SK-N-SH (cell line): ENCODE results near the gene JAML. TPM values are rescaled to one million over a fixed set of nuclear protein-coding genes. Genes with fewer than 3 reads are reported as not detected.

ENCODE experiments used
- CTCF ChIA-PET: fragments of 300-600, 350-600 bp; formaldehyde crosslinking; extraction: SDS; loops from one replicate; lab custom pipeline; 2021; lab: Yijun Ruan, JAX
- POLR2A ChIA-PET: fragments of 350-600 bp; sonication (Branson Sonifier 250); formaldehyde crosslinking; extraction: SDS; loops from one replicate; lab custom pipeline; 2020; ENCODE audit warnings: antibody characterized with exemption, inconsistent platforms; lab: Yijun Ruan, JAX
- DNase-seq: peaks from one replicate; pipeline ENCODE4 v3.0.0; 2012
- H2AFZ ChIP-seq: fragments of 200-600 bp; sonication (generic); 2 replicates; pipeline ENCODE4 v1.8.1; 2016; ENCODE audit warnings: antibody characterized with exemption, mild to moderate bottlenecking, low read depth
- H3F3A ChIP-seq: fragments of 200-600 bp; sonication (generic); replicated peaks from 2 replicates; pipeline ENCODE3; 2016; ENCODE audit warnings: antibody characterized with exemption, mild to moderate bottlenecking; ENCODE audit not compliant: insufficient read depth
- H3K27ac ChIP-seq, 2 experiments: fragments of 200-500 bp in 1 of 2; fragments of 200-600 bp in 1 of 2; sonication (Bioruptor generic) in 1 of 2; sonication (generic), shearing (Covaris generic) in 1 of 2; 2 replicates each; pipeline versions ENCODE4 v1.5.1 to v1.6.1; 2014 to 2016; ENCODE audit warnings: low read depth in 2 of 2, inconsistent platforms in 1 of 2, low read length in 1 of 2, mild to moderate bottlenecking in 1 of 2, mixed read lengths in 1 of 2
- H3K27me3 ChIP-seq: fragments of 200-600 bp; sonication (generic), shearing (Covaris generic); 2 replicates; pipeline ENCODE4 v1.6.1; 2016; ENCODE audit warnings: mixed run types; ENCODE audit not compliant: insufficient read depth
- H3K36me3 ChIP-seq, 2 experiments: fragments of 200-500 bp in 1 of 2; fragments of 200-600 bp in 1 of 2; sonication (Bioruptor generic) in 1 of 2; sonication (generic) in 1 of 2; replicated peaks in 1 of 2; 2 replicates each; pipeline versions ENCODE3 to v1.5.1; 2014 to 2016; ENCODE audit warnings: low read length in 1 of 2, mild to moderate bottlenecking in 1 of 2; ENCODE audit not compliant: insufficient read depth in 2 of 2, control insufficient read depth in 1 of 2
- H3K4me1 ChIP-seq, 2 experiments: fragments of 200-500 bp in 1 of 2; fragments of 200-600 bp in 1 of 2; sonication (Bioruptor generic) in 1 of 2; sonication (generic), shearing (Covaris generic) in 1 of 2; 2 replicates each; pipeline versions ENCODE4 v1.5.1 to v1.6.1; 2014 to 2016; ENCODE audit warnings: low read depth in 1 of 2, low read length in 1 of 2, mixed run types in 1 of 2; ENCODE audit not compliant: insufficient read depth in 2 of 2, control insufficient read depth in 1 of 2
- H3K4me2 ChIP-seq: fragments of 200-600 bp; sonication (generic), shearing (Covaris generic); 2 replicates; pipeline ENCODE4 v1.6.1; 2017; ENCODE audit warnings: mixed run types
- H3K4me3 ChIP-seq, 2 experiments: fragments of 200-500 bp in 1 of 2; fragments of 200-600 bp in 1 of 2; sonication (Bioruptor generic) in 1 of 2; sonication (generic), shearing (Covaris generic) in 1 of 2; 2 replicates each; pipeline versions ENCODE4 v1.5.1 to v1.8.1; 2014 to 2016; ENCODE audit warnings: low read depth in 2 of 2, inconsistent platforms in 1 of 2, low read length in 1 of 2, mild to moderate bottlenecking in 1 of 2, mixed read lengths in 1 of 2, moderate library complexity in 1 of 2
- H3K79me2 ChIP-seq: fragments of 200-600 bp; sonication (generic); 2 replicates; pipeline ENCODE4 v1.8.1; 2017; ENCODE audit warnings: mild to moderate bottlenecking; ENCODE audit not compliant: insufficient read depth
- H3K9ac ChIP-seq: fragments of 200-600 bp; sonication (generic); 2 replicates; pipeline ENCODE4 v1.6.1; 2017; ENCODE audit warnings: mixed run types
- H3K9me2 ChIP-seq: fragments of 200-600 bp; sonication (generic); 2 replicates; pipeline ENCODE4 v1.6.1; 2017; ENCODE audit warnings: mixed run types
- H3K9me3 ChIP-seq: fragments of 200-600 bp; sonication (generic); 2 replicates; pipeline ENCODE4 v1.6.1; 2017; ENCODE audit warnings: mixed run types, mild to moderate bottlenecking, moderate library complexity
- H4K20me1 ChIP-seq: fragments of 200-600 bp; sonication (generic); 2 replicates; pipeline ENCODE4 v1.6.1; 2017; ENCODE audit warnings: mild to moderate bottlenecking, mixed run types; ENCODE audit not compliant: insufficient read depth
- ELF1 ChIP-seq: IDR thresholded peaks from 2 replicates; pipeline ENCODE4 v1.4.0; 2012
- EZH2phosphoT487 ChIP-seq: fragments of 200-600 bp; sonication (generic); IDR thresholded peaks from 2 replicates; pipeline ENCODE4 v1.6.1; 2017; ENCODE audit warnings: low read depth, mixed run types, mild to moderate bottlenecking, antibody characterized with exemption, moderate library complexity, borderline replicate concordance
- FOXJ3 ChIP-seq: sonication (generic); formaldehyde crosslinking; IDR thresholded peaks from 2 replicates; pipeline ENCODE4 v1.5.1; 2020; ENCODE audit warnings: mild to moderate bottlenecking, missing genetic modification reagents
- GABPA ChIP-seq: IDR thresholded peaks from 2 replicates; pipeline ENCODE4 v1.4.0; 2012; ENCODE audit warnings: low read depth, mild to moderate bottlenecking
- GATA2 ChIP-seq: sonication (generic); formaldehyde crosslinking; IDR thresholded peaks from 2 replicates; pipeline ENCODE4 v1.5.0; 2020; ENCODE audit warnings: mild to moderate bottlenecking, missing genetic modification reagents
- IRF3 ChIP-seq: fragments of 150-350 bp; IDR thresholded peaks from 2 replicates; pipeline ENCODE4 v1.6.1; 2016; ENCODE audit warnings: mild to moderate bottlenecking, low read depth, low read length
- MEF2A ChIP-seq: IDR thresholded peaks from 2 replicates; pipeline ENCODE4 v1.4.0; 2012; ENCODE audit warnings: low read depth, borderline replicate concordance
- MXI1 ChIP-seq: IDR thresholded peaks from 2 replicates; pipeline ENCODE4 v1.6.1; 2012; ENCODE audit warnings: mild to moderate bottlenecking, low read depth, low read length, improper control_type of control experiment
- NFIC ChIP-seq: IDR thresholded peaks from 2 replicates; pipeline ENCODE4 v1.4.0; 2012; ENCODE audit warnings: borderline replicate concordance
- RCOR1 ChIP-seq: fragments of 150-350 bp; IDR thresholded peaks from 2 replicates; pipeline ENCODE4 v1.6.1; 2017; ENCODE audit warnings: antibody characterized with exemption, low read length
- RFX5 ChIP-seq: IDR thresholded peaks from 2 replicates; pipeline ENCODE4 v1.6.1; 2012; ENCODE audit warnings: mild to moderate bottlenecking, improper control_type of control experiment, low read length
- RXRA ChIP-seq: IDR thresholded peaks from 2 replicates; pipeline ENCODE4 v1.4.0; 2012; ENCODE audit warnings: low read depth, mild to moderate bottlenecking, borderline replicate concordance
- TCF12 ChIP-seq: IDR thresholded peaks from 2 replicates; pipeline ENCODE4 v1.4.0; 2012
- TEAD4 ChIP-seq: IDR thresholded peaks from 2 replicates; pipeline ENCODE4 v1.4.0; 2012; ENCODE audit warnings: mild to moderate bottlenecking, borderline replicate concordance; ENCODE audit not compliant: insufficient read depth
- USF1 ChIP-seq: IDR thresholded peaks from 2 replicates; pipeline ENCODE4 v1.4.0; 2012; ENCODE audit warnings: low read depth, borderline replicate concordance
- ZBTB33 ChIP-seq: IDR thresholded peaks from 2 replicates; pipeline ENCODE4 v1.4.0; 2012; ENCODE audit warnings: low read depth, borderline replicate concordance
- WGBS: methylation state at CpG from one replicate; pipeline ENCODE4 v1.1.6; 2017; ENCODE audit warnings: low lambda C conversion rate; 5-methylcytosine and 5-hydroxymethylcytosine counted together
- polyA plus RNA-seq, 3 experiments: library from polyadenylated mRNA; depleted of rRNA; stranded (reverse); fragments of >200 nt; gene quantifications; 2 replicates each; pipeline ENCODE4 v1.2.3, GENCODE V29; 2012

JAML gene
- polyA plus RNA-seq, 1 of the 3 experiments (the other 2 are of a cell fraction) = not detected

DNA sequence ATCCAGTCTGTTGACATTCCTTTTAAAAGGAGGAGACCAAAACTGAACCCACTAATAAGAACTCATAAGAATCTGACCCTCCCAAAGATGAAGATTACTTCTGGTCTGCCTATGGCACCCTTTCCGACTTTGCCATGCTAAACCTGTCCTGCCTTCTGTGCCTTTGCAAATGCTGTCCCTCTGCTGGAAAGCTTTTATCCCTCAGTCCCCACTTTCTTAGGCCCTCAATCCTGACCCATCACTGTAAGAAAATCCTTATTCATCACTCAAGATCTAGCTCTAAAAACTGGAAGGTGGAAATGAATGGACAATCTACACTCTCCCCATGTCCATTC is 16.9 kb upstream of the JAML start:
- POLR2A ChIA-PET = no interaction called here
- Histone ChIP-seq H3K79me2 (no peaks in the 10 kb centered on the region), H3K9ac (no peak overlapping the region)

More for the DNA sequence above, 16.9 kb upstream of the JAML start:
- no peak for DNase-seq
- TF ChIP-seq USF1 (no peak), ZBTB33 (no peak), RXRA (no peak), EZH2phosphoT487 (no peak), MEF2A (no peak), TEAD4 (no peak), GABPA (no peak), IRF3 (no peak), GATA2 (CRISPR knock-in tag) (no peak), TCF12 (no peak), NFIC (no peak), MXI1 (no peak), FOXJ3 (CRISPR knock-in tag) (no peak), RCOR1 (no peak), RFX5 (no peak), ELF1 (no peak)
- no peak overlapping the region for H3K4me2 ChIP-seq
- H4K20me1 ChIP-seq = no peaks in the 10 kb centered on the region
- H3K9me3 ChIP-seq = no peaks in the 10 kb centered on the region
- CTCF ChIA-PET = no interaction called here
- no peaks in the 10 kb centered on the region for H3F3A ChIP-seq
- H3K27me3 ChIP-seq = peaks cover 7% of the 10 kb centered on the region; the same call in 1 of the 2 replicates
- no peak overlapping the region for H2AFZ ChIP-seq
- no peaks in the 10 kb centered on the region for H3K4me1 ChIP-seq
- no peaks in the 10 kb centered on the region for H3K9me2 ChIP-seq
- H3K4me3 ChIP-seq = no peak overlapping the region
- H3K36me3 ChIP-seq = no peaks in the 10 kb centered on the region
- 8% methylated on average over 1 of the region's 1 CpG for WGBS
- H3K27ac ChIP-seq = no peak overlapping the region
